Myocyte (in vitro differentiated cells): ENCODE results near the gene C11orf86. TPM values are rescaled to one million over a fixed set of nuclear protein-coding genes. Genes with fewer than 3 reads are reported as not detected.
"Not testable (repeated sequence)": the region's sequence is repeated elsewhere in the genome, so short reads cannot be mapped to it uniquely, and the experiment has no call there.

ENCODE experiments used
- DNase-seq: peaks from one replicate; pipeline ENCODE4 v3.0.0-alpha.2; 2012; ENCODE audit warnings: low read depth
- polyA plus RNA-seq: library from polyadenylated mRNA; unstranded; fragments of >200 nt; gene quantifications from one replicate; pipeline ENCODE4 v1.2.1, GENCODE V29; 2012; ENCODE audit warnings: missing spikeins
- total RNA-seq: library from RNA; depleted of rRNA; stranded (reverse); fragments of >200 nt; gene quantifications from 2 replicates; pipeline ENCODE4 v1.2.3, GENCODE V29; 2014

C11orf86 gene, protein sequence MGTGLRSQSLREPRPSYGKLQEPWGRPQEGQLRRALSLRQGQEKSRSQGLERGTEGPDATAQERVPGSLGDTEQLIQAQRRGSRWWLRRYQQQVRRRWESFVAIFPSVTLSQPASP
- not detected in 2 replicates for total RNA-seq
- not detected for polyA plus RNA-seq

DNA sequence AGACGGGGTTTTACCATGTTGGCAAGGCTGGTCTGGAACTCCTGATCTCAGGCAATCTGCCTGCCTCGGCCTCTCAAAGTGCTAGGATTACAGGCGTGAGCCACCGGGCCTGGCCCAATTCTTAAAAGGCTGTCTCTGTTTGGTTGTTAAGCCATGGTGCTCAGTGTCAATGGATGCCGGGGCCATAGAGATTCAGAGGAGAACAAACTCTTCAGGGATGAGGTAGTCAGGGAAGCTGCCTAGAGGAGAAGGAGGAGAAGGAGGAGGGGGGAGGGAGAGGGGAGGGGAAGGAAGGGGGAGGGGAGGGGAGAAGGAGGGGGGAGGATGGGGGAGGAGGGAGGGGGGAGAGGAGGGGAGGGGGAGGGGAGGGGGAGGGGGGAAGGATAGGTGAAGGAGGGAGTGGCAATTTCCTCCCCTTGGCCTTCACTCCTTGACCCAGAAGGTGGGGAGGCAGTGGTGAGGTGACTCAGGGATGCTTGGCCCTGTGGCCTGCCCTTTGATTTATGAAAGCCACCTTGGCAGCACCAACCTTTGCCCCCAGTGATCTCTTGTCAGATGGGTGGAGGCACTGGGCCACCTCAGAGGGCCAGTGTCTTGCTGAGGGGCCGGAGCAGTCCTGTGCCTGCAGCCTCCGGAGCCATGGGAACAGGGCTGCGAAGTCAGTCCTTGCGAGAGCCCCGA, at the start of gene C11orf86:
TSS of gene C11orf86 (plus strand) at position 581 of the 681 bp plus-strand sequence. CDS start at position 640, 59 bp downstream.
- no peak for DNase-seq

DNA sequence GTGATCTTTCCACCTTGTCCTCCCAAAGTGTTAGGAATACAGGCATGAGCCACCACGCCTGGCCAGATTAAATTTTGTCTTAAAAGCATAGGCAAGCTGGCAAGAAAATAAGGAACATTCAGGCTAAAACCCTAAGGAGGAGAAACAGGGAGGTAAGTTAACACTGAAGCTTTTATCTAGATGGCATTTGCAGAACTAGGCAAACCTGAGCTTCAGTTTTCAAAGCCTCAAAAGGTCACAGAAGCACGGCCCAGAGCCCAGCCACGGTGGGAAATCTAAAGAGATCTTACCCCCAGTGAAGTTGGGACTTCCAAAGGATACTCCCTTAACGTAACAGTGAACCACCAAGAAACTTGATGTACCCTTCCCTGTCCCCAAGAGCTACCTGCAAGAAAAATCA, 45.4 kb upstream of the C11orf86 start:
- no peak for DNase-seq

DNA sequence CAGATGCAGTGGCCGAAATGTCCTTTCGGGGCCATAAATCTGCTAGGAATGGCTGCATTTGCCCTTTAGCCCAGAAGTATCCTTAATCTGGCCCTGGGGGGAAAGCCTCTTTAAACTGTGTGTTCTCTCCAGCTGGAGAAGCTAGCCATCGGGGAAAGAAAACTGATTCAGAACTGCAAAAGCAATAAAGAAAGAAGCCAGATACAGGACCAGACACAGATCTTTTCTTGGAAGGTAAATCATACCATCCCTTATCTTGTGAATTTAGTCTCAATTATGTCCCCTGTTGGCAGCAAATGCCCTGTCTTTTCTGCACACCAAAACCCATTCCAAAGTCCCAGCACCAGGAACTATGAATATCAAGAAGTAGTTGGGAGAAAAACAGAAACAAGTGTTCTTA, 42.6 kb upstream of the C11orf86 start:
- no peak for DNase-seq

DNA sequence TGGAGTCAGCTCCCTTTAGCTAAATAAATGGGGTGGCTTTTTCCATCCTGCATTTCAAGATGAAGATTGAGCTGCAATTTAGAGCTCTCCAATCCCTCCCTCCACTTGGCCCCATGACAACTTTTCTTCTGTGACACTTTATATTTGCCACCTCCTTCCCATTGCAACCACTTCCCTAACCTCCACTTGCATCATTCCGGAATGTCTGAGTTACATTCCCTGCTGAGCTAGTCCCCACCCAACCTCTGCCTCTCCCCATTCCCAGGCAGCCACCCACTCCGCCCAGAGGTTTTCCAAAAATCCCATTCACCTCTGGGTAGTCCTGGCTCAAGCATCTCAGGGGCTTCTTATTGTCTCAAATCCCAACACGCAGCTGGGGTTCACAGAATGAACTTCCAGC, 41.6 kb upstream of the C11orf86 start:
- DNase-seq, result peak; percentile 60

DNA sequence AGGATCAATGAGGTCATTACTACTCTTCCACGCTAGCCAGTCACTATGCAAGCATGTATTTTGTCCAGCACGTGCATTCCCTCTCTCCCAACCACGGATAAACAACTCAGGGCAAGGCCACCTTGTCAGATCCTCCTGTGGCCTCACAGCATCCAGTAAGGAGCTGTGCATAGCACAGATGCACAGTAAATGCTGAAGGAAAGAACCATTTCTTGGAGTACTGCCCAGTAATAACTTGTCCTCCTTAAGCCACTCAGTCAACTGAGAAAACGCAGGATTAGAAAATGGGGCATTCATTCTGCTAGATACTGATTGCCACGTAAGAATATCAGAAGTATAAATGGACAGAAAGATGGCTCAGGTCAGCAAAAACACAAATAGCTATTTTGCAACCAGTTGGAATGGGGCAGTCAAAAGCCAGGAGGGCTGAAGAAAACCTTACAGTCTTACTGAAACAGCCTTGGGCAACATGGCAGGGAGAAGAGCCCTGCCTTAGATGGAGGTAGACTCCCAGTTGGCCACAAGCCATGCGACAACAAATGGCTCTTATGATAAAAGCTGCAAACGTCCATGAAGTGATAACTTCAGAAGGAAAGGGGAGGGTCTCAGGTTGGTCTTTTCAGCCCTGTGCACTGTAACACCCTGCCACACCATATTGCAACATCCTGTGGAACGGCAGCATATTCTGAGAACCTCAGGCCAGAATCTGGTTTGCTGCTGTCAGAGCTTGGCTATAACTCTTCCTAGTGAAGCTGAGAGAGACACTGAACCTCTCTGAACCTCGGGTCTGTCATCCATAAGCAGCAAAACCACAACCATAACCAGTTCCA, 39.9 kb upstream of the C11orf86 start:
- DNase-seq, result no peak

DNA sequence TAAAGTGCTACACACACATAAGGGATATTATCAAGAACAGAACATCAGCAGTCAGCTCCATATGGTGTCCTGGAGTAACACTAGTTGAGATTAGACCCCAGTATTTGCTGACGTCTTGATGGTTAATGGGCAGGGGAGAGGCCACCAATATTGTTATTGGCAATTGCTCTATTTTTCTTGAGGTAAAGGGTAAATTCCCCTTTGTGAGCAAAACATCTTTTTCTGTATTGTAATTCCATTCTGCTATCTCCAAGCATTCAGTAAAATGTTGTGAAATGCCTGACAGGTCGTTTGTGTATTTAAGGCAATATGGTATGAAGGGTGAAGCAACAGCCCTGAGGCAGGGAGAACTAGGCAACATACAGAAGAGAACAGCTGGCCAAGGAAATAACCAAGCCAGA, 38.8 kb upstream of the C11orf86 start:
- DNase-seq, result no peak

DNA sequence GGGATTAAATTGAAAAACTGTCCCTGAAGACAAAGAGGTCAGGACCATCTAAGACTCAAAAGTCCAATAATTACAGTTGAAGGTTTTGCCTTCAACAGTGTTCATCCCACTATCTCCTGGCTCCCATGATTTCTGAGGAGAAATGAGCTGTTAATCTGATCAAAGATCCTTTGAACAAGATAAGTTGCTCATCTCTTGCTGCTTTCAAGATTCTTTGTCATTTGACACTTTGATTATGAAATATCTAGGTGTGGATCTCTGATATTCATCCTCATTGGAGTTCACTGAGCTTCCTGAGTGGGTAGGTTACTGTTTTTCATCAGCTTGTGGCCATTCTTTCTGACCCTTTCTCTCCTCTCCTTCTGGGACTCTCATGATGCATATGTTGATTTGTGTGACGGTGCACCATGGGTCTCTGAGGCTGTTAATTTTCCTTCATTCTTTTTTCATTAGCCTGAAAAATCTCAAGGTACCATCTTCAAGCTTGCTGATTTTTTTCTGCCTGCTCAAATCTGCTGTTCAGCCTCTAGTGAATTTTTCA, 37.8 kb upstream of the C11orf86 start:
- no peak for DNase-seq

DNA sequence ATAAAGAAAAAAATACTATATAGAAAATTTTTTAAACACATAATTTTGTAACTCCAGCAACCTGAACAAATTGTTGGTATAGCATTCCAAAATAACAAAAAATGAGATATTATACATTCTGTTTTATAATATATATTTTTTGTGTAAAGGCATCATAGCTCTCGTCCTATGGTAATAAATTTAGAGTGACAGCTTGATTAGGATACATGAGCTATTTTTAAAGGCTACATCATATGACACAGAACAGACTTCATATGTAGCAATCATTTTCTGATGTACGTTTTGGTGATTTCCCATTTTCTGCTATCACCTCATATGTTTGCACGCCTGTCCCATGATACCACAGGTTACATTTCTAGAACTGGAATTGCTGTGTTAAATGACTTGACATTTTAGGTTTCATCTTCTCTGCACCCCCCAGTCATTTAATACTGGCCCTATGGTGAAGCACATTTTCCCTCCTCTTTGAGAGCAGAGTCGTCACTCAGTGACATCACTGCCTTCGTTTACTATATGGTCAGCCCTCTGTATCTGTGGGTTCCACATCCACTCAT, 36.4 kb upstream of the C11orf86 start:
- no peak for DNase-seq

DNA sequence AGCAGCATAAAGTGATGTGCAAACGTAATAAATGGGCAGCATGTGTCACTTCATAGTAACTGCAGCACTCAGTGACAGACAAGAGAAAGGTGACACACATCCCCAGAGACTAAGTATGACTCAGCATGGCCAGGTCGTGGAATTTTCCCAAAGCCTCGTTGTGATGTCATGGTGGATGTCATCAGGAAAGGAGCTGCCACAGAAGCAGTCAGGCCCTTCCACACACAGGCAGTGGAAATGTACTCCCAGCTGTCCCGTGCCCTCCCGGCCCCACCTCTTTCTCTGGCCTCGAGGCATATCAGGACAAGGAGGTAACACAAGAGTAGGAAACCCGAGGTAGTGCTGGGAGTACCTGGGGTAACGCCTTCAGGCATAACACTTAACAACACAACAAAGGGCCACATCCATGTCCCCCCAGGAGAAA, 25.0 kb upstream of the C11orf86 start:
- DNase-seq, result peak; percentile 96

DNA sequence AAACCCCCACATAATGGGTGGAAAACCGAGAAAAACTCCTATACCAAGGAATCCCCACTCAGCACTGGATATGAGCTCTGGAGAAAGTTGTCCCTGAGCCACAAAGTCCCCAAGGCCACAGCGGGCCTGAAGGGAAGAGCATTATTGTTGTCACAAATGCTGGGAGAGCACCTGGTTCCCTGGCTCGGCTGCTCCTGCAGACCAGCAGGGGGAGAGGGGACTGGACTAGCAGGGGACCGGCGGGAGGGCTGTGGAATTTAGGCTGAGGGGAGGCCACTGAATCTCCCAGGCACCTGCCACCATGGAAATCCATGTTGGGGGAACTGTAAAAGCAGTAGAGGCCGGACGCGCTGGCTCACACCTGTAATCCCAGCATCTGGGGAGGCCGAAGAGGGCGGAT, 24.0 kb upstream of the C11orf86 start:
- DNase-seq, result no peak

DNA sequence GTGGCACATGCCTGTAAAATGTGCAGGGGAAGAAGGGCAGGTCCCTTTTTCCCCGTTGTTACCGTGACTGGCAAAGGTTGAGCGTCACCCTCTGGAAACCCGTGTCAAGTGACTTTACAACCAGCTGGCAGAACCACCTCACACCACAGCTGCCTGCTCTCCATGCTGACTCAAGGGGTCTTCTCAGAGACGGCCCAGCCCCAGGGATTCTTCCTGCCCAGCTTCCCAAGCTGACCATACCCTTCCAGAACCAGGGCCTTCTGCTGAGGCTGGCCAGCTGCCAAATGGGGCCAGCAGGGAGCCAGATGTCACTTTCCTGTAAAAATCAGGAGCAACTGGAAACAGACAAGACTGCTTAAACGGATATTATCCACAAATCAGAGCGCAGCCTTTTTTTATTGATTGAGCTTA, 23.2 kb upstream of the C11orf86 start:
- DNase-seq, result peak; percentile 90

DNA sequence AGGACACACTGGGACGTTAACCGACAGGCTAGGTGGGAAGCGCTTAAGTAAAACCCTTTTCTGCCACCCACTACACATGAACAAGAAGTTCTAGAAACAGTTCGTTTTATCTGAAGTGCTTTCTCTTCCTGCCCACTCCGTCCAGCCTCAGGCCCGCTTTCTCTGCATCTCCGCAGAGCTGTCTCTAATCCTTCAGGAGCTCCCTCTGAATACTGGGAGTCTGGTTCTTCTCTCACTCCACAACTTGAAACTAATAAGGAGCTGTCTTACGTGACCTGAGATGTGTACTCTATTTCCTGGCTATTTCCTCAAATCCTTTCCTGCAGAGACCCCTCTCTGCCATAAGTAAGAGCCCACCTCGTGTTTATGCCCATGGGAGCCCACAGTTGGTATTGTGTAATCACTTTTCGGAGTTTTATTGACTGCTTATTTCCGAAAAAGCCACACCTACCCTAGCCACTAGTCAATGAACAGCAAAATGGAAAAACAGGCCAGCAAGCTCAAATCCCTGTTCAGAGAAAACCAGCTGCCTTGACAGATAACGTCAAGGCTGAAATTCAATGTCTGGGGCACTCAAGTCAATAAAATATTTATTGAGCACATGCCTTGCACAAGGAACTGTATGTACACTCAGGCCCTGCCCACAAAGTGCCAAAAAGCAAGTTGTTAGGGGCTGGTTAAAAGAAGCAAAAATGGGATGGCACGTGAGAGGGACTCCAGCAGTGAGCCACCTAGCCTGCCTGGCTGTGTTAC, 21.8 kb upstream of the C11orf86 start:
- DNase-seq, result no peak

DNA sequence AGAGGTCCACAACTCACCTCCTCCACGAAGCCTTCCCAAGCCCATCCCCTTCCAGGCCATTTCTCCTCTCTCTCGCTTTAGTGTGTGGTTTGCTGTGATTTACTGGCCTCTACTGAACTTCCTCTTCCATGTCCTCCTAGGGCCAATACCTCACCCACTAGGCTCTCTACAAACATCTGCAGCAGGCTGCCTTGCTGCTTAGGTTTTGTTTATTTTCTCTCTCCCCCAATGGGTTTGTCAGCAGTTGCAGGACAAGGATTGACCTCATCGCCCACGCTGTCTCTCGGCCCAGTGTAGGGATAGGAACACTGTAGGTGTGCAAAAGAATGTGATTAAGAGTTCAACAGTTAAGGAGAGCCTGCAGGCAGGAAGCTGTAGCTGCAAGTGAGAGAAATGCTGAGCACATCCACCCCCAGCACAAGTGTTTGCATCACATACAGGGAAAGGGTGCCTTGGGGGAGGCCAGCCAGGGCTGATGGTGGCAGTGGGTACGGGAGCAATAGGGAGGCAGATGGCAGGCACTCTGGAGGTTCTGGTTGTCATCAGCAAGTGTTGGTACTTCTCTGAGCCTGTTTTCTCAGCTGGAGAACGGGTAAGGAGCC, 18.3 kb upstream of the C11orf86 start:
- DNase-seq, result no peak

DNA sequence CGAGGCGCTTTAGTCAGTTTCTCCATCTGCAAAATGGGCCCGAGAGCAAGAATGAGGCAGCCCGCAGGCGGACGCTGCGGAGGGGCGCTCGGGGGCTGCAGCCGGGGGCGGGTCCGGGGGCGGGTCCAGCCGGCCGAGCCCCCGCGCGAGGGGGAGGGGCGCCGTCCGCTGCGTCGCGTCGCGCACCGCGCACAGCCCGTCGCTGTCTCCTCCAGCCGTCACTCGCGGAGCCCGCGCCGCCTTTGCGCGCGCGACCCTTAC, 17.2 kb upstream of the C11orf86 start:
- DNase-seq, result no peak

DNA sequence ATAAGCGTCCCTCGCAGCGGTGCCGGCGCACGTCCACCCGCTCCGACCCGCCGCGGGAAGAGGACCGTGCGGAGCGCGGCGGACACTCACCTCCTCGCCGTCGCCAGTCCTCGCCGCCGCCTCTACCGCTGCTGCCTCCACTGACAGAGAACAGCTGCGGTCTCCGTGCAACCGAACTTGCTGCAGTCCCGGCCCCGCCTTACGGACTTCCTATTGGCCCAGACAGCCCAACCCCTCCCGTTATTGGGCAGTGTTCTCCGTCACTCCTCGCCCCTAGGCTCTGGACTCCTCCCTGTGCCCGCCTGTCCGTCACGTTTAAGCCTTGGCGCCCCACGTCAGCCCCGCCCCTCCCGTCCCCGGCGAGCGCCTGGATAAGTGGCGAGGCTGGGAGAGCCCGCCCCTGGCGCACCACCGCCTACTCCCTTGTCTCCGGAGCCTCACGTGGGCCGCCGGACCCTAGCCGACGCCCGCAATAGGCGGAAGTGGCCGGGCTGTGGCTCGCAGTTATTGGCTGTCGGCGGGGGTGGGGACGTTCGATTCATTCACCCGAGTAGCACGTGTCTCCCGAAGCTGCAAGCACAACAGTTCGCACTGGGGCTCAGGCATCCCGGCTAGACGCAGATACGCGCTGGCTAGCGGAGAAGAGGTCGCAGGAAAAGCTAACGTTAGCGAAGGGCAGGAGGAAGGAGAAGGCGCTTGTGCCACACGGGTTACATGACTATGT, 16.7 kb upstream of the C11orf86 start, which contains the start of gene PC:
TSS of gene PC (minus strand) at position 152 of the 724 bp plus-strand sequence. CDS start 86,224 bp downstream, outside the sequence.
- DNase-seq, result peak; percentile 100

DNA sequence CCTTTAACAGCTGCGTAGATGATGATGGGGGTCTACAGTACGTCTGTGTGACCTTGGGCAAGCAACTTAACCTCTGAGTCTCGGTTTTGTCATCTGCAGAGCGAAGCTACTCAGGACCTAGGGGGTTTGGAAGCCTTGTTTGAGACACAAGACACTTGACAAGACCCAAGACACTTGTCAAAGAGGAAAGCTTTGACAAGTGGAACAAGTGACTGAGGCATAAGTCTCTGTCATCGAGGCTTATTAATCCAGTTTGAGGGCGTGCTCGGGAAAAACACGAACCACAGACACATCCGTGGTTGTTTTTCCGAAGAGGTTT, 16.2 kb upstream of the C11orf86 start:
- no peak for DNase-seq

DNA sequence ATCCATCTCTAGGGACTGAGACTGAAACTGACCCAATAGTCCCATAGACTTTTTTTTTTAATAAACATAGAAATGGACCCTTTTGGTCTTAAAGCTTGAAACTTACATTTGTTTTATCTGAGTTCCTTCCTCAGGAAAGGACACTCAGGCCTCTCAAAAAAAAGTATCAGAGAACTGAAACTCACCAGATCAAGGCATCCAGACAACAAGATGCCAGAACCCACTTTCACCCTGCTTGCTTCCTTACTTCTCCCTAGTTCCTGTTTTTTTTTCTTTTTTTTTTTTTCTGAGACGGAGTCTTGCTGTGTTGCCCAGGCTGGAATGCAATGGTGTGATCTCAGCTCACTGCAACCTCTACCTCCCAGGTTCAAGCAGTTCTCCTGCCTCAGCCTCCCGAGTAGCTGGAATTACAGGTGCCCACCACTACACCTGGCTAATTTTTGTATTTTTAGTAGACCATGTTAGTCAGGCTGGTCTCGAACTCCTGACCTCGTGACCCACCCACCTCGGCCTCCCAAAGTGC, 13.4 kb upstream of the C11orf86 start:
- not testable (repeated sequence) for DNase-seq

DNA sequence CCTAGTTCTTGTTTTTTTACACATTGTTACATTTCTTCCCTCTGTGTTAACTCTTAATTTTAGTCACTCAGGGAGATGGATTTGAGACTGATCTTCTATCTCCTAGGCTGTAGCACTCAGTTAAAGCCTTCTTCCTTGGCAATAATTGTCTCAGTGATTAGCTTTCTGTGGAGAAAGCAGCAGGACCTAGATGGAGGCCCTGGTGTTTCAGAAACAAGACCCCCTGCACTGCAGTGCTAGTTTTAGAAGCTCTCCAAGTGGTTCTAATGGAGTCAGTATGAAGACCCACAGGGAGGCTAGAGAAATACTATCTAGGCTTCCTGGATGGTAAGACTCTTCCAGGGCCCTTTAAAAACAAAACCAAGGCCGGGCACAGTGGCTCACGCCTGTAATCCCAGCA, 12.9 kb upstream of the C11orf86 start:
- DNase-seq, result no peak

DNA sequence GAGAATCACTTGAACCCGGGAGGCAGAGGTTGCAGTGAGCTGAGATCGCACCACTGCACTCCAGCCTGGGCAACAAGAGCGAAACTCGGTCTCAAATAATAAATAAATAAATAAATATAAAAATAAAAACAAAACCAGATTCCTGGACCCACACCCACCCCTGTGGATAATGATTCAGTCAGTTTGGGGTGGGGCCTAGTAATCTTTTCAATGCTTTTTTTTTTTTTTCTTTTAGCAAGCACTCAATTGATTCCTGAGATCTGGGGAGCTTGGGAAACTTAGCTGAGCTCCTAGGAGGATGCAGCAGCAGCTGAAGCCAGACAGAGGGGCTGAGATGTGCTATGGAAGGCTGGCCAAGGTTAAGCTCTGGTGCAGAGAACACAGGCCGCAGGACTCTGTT, 12.3 kb upstream of the C11orf86 start:
- DNase-seq, result no peak

DNA sequence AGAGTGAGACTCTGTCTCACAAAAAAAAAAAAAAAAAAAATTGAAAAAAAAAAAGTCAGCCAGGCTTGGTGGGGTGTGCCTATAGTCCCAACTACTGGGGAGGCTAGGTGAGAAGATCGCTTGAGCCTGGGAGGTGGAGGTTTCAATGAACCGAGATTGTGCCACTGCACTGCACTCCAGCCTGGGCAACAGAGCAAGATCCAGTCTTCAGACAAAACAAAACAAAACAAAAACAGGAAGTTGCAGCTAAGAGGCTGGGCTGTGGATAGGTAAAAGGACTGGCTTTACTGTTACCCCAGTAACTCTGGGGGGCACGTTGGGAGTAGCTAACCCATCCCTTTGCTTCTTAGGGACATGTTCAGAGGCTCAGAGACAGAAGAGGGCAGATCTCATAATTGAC, 10.6 kb upstream of the C11orf86 start:
- no peak for DNase-seq
